ENCODE results near the gene MFSD12. TPM values are rescaled to one million over a fixed set of nuclear protein-coding genes. Genes with fewer than 3 reads are reported as not detected.

The MFSD12 gene
- total RNA-seq, 2 experiments from 2014 or later, result 78.8 to 79.4 TPM

GRCh38 chr19:3551792-3552095 is 5.6 kb downstream of the MFSD12 start:
- Histone ChIP-seq H3K4me1 (ENCODE audit: insufficient read depth, low read length, poor library complexity, severe bottlenecking) (peaks cover 42% of the 10 kb centered on the region), H3K9me3 (ENCODE audit: low read length) (no peaks in the 10 kb centered on the region), H3K27ac (ENCODE audit: low read depth, low read length, poor library complexity, severe bottlenecking) (no peak overlapping the region), H3K36me3 (ENCODE audit: insufficient read depth, low read length) (peaks cover 24% of the 10 kb centered on the region), H3K4me2 (ENCODE audit: low read length) (no peak overlapping the region), H3K9me2 (ENCODE audit: insufficient read depth, low read length) (no peaks in the 10 kb centered on the region), H4K20me1 (ENCODE audit: insufficient read depth, low read length) (0 out of 2 replicates have a peak, but pooled peaks cover 4% of the 10 kb centered on the region), H2AFZ (ENCODE audit: low read length) (no peak overlapping the region), H3K79me2 (ENCODE audit: insufficient read depth, low read depth, low read length) (peaks cover 39% of the 10 kb centered on the region; the same call in 1 of the 2 replicates), H3K4me3 (ENCODE audit: low read depth, low read length, poor library complexity, severe bottlenecking) (no peak overlapping the region)
- POLR2A ChIA-PET, result no interaction called here
- BruUV-seq (replicated peaks), result no TSS peak
- intact Hi-C loops (cut with micrococcal nuclease; ENCODE audit: unreplicated experiment), result no loop called here
- CTCF ChIA-PET (ENCODE audit: unreplicated experiment), result no interaction called here
- DNase-seq (ENCODE audit: low spot score), result no peak
- TF ChIP-seq EZH2phosphoT487 (IDR thresholded peaks at IDR 0.05; ENCODE audit: borderline replicate concordance, low read depth, low read length), result no peak
- no peak for TF ChIP-seq CTCF (conservative IDR thresholded peaks at IDR 0.05; ENCODE audit: low read length)

- DNase-seq (ENCODE audit: low spot score), result no peak
- Histone ChIP-seq H3K36me3 (ENCODE audit: insufficient read depth, low read length) (peaks cover 24% of the 10 kb centered on the region), H2AFZ (ENCODE audit: low read length) (no peak overlapping the region), H3K27ac (ENCODE audit: low read depth, low read length, poor library complexity, severe bottlenecking) (no peak overlapping the region), H4K20me1 (ENCODE audit: insufficient read depth, low read length) (no peaks in the 10 kb centered on the region), H3K4me3 (ENCODE audit: low read depth, low read length, poor library complexity, severe bottlenecking) (no peak overlapping the region), H3K9me3 (ENCODE audit: low read length) (no peaks in the 10 kb centered on the region), H3K4me2 (ENCODE audit: low read length) (no peak overlapping the region), H3K4me1 (ENCODE audit: insufficient read depth, low read length, poor library complexity, severe bottlenecking) (peaks cover 37% of the 10 kb centered on the region), H3K9me2 (ENCODE audit: insufficient read depth, low read length) (no peaks in the 10 kb centered on the region), H3K79me2 (ENCODE audit: insufficient read depth, low read depth, low read length) (peaks cover 33% of the 10 kb centered on the region; the same call in 1 of the 2 replicates)
- CTCF ChIA-PET (ENCODE audit: unreplicated experiment), result interaction anchor here (0.5 kb wide), 1 partner anchor 14 kb away, joined by 3 read pairs; no protein-coding TSS in a partner anchor
- POLR2A ChIA-PET, result no interaction called here
- intact Hi-C loops (cut with micrococcal nuclease; ENCODE audit: unreplicated experiment), result no loop called here
- TF ChIP-seq CTCF (conservative IDR thresholded peaks at IDR 0.05; ENCODE audit: low read length), result no peak
- no peak for TF ChIP-seq EZH2phosphoT487 (IDR thresholded peaks at IDR 0.05; ENCODE audit: borderline replicate concordance, low read depth, low read length)
- no TSS peak for BruUV-seq (replicated peaks)
Measured at GRCh38 chr19:3550947-3551791, 6.2 kb downstream of the MFSD12 start.

GRCh38 chr19:3549816-3550215 is 7.6 kb downstream of the MFSD12 start:
- intact Hi-C loops (cut with micrococcal nuclease; ENCODE audit: unreplicated experiment), result loop anchor here (5.0 kb wide), 2 partner anchors 67 to 157 kb away; partner anchors contain the start of gene TJP3
- no peaks in the 10 kb centered on the region for H3K9me3 ChIP-seq (ENCODE audit: low read length)
- H3K36me3 ChIP-seq (ENCODE audit: insufficient read depth, low read length), result peaks cover 31% of the 10 kb centered on the region; the same call in 1 of the 2 replicates
- POLR2A ChIA-PET, result no interaction called here
- no TSS peak for BruUV-seq (replicated peaks)
- CTCF ChIA-PET (ENCODE audit: unreplicated experiment), result no interaction called here
- H3K4me2 ChIP-seq (ENCODE audit: low read length), result no peak overlapping the region
- no peak for TF ChIP-seq EZH2phosphoT487 (IDR thresholded peaks at IDR 0.05; ENCODE audit: borderline replicate concordance, low read depth, low read length)
- TF ChIP-seq CTCF (conservative IDR thresholded peaks at IDR 0.05; ENCODE audit: low read length), result no peak
- no peaks in the 10 kb centered on the region for H4K20me1 ChIP-seq (ENCODE audit: insufficient read depth, low read length)
- H3K79me2 ChIP-seq (ENCODE audit: insufficient read depth, low read depth, low read length), result peaks cover 20% of the 10 kb centered on the region; the same call in 1 of the 2 replicates
- H3K4me3 ChIP-seq (ENCODE audit: low read depth, low read length, poor library complexity, severe bottlenecking), result no peak overlapping the region
- no peak overlapping the region for H3K27ac ChIP-seq (ENCODE audit: low read depth, low read length, poor library complexity, severe bottlenecking)
- DNase-seq (ENCODE audit: low spot score), result no peak
- no peak overlapping the region for H2AFZ ChIP-seq (ENCODE audit: low read length)
- no peaks in the 10 kb centered on the region for H3K9me2 ChIP-seq (ENCODE audit: insufficient read depth, low read length)
- H3K4me1 ChIP-seq (ENCODE audit: insufficient read depth, low read length, poor library complexity, severe bottlenecking), result peaks cover 25% of the 10 kb centered on the region
